K562 (cell line): ENCODE measurements around the gene LRRTM1. TPM values are rescaled to one million over a fixed set of nuclear protein-coding genes. Genes with fewer than 3 reads are reported as not detected.

ENCODE experiments used
- ATF7 ChIP-seq: fragments of 450-650 bp; IDR thresholded peaks from 2 replicates; pipeline ENCODE4 v1.7.1; 2014; ENCODE audit warnings: mild to moderate bottlenecking, moderate library complexity
- CBFA2T2 ChIP-seq: fragments of 450-650 bp; conservative IDR thresholded peaks from 2 replicates; pipeline ENCODE4 v1.6.1; 2017; ENCODE audit warnings: mild to moderate bottlenecking
- CREM ChIP-seq: IDR thresholded peaks from 2 replicates; pipeline ENCODE4 v1.6.1; 2014; ENCODE audit warnings: antibody characterized with exemption, low read depth
- EP400 ChIP-seq: fragments of 450-650 bp; IDR thresholded peaks from 2 replicates; pipeline ENCODE4 v1.6.1; 2017; ENCODE audit warnings: antibody characterized with exemption, mild to moderate bottlenecking, moderate library complexity
- LEF1 ChIP-seq: fragments of 450-650 bp; IDR thresholded peaks from 2 replicates; pipeline ENCODE4 v1.6.1; 2016; ENCODE audit warnings: mild to moderate bottlenecking
- ZNF140 ChIP-seq: fragments of 250-450 bp; sonication (Bioruptor Pico); IDR thresholded peaks from 2 replicates; pipeline ENCODE4 v1.8.0; 2021; ENCODE audit warnings: moderate library complexity, mild to moderate bottlenecking, inconsistent platforms
- ZNF324 ChIP-seq: fragments of 250-450 bp; sonication (Bioruptor Pico); IDR thresholded peaks from 2 replicates; pipeline ENCODE4 v1.4.0; 2020; ENCODE audit warnings: mild to moderate bottlenecking
- ZNF354B ChIP-seq: fragments of 250-450 bp; sonication (Bioruptor Pico); IDR thresholded peaks from 2 replicates; pipeline ENCODE4 v1.4.0; 2020
- ZNF583 ChIP-seq: fragments of 250-450 bp; sonication (Bioruptor Pico); IDR thresholded peaks from 2 replicates; pipeline ENCODE4 v1.4.0; 2020
- polyA plus RNA-seq, 8 experiments: library from polyadenylated mRNA; depleted of rRNA in 4 of 8; stranded (reverse) in 5 of 8; unstranded in 3 of 8; fragments of >200 nt; fragmentation: Nextera tagmentation in 2 of 8; fragmentation: Illumina TruSeq in 1 of 8; extraction: Ambion mirVana in 2 of 8; extraction: Trizol in 1 of 8; gene quantifications; 2 replicates each; pipeline versions ENCODE4 v1.2.1 to v1.2.3, GENCODE V29; 2011 to 2014; ENCODE audit warnings: inconsistent platforms in 1 of 8, missing spikeins in 1 of 8
- total RNA-seq, 7 experiments: library from RNA; depleted of rRNA in 6 of 7; stranded (reverse); fragments of >200 nt in 6 of 7; fragmentation: Illumina TruSeq in 2 of 7; extraction: Trizol in 2 of 7; gene quantifications; 2 replicates each; pipeline versions ENCODE4 v1.2.1 to v1.2.3, GENCODE V29; 2011 to 2021; ENCODE audit warnings: low replicate concordance in 1 of 7
- TF ChIP-seq, protein P1 (sequence below): sonication (generic); formaldehyde crosslinking; IDR thresholded peaks from 2 replicates; pipeline ENCODE4 v1.8.0; 2022; ENCODE audit warnings: missing genetic modification reagents, mild to moderate bottlenecking, borderline replicate concordance
- TF ChIP-seq, protein P2 (sequence below): fragments of 450-650 bp; IDR thresholded peaks from 2 replicates; pipeline ENCODE4 v1.7.1; 2018; ENCODE audit warnings: mild to moderate bottlenecking, low read depth; ENCODE audit not compliant: partially characterized antibody
- TF ChIP-seq, protein P3 (sequence below): fragments of 250-450 bp; sonication (Bioruptor Pico); IDR thresholded peaks from 2 replicates; pipeline ENCODE4 v1.8.0; 2021; ENCODE audit warnings: moderate library complexity, mild to moderate bottlenecking, inconsistent platforms
- TF ChIP-seq, protein P4 (sequence below): IDR thresholded peaks from 2 replicates; pipeline ENCODE4 v1.6.1; 2011; ENCODE audit not compliant: insufficient read length; ENCODE audit errors: extremely low read depth
- TF ChIP-seq, protein P5 (sequence below): fragments of 250-450 bp; sonication (Bioruptor Pico); IDR thresholded peaks from 2 replicates; pipeline ENCODE4 v1.5.1; 2021; ENCODE audit warnings: mild to moderate bottlenecking
- TF ChIP-seq, protein P6 (sequence below): sonication (generic); formaldehyde crosslinking; IDR thresholded peaks from 2 replicates; pipeline ENCODE4 v1.8.1; 2023; ENCODE audit warnings: mild to moderate bottlenecking, missing genetic modification reagents
- TF ChIP-seq, protein P7 (sequence below), 3 experiments: fragments of 200-800 bp in 1 of 3; fragments of 250-450 bp in 1 of 3; fragments of 450-650 bp in 1 of 3; sonication (Bioruptor Pico) in 1 of 3; sonication (Bioruptor generic) in 1 of 3; formaldehyde crosslinking in 1 of 3; IDR thresholded peaks; 2 replicates each; pipeline versions ENCODE4 v1.6.1 to v1.8.0; 2016 to 2022; ENCODE audit warnings: mild to moderate bottlenecking in 2 of 3, missing genetic modification characterization in 2 of 3, missing compliant biosample characterization in 1 of 3, moderate library complexity in 1 of 3

The LRRTM1 gene
- total and polyA plus RNA-seq, 9 of the 15 experiments (the other 6 are each of a cell fraction or from before 2014, with no cell fraction given) = 0.07 to 0.33 (median 0.11) TPM; not detected in 6

DNA sequence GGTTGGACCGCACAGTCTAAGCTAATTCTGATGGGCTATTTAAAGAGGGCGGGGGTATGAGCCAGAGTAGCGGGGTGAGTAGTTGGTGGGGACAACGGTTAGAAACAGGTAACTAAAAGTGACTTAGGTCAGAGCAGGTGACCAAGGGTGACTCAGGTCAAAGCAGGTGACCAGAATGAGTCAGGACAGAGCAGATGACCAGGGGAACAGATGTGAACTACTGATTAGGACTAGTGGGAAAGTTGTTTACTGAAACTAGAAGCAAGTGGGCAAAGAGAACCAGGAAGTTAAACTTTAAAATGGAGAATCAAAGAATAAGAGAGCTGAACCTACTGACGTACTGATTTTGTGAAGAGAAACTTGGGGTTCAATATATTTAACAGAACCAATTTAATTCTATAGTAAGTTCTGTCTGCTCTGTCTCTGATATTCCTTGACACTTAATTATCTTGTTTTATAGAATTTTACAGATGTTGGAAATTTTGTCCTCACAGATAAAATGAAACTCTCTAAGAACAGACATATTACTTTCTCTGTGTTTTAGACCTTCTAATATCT lies 7.8 kb upstream of the LRRTM1 start (continued):
- TF ChIP-seq ZNF583 (CRISPR knock-in tag) = no peak
- peak; percentile 70 for TF ChIP-seq ATF7
- TF ChIP-seq, protein P1, sequence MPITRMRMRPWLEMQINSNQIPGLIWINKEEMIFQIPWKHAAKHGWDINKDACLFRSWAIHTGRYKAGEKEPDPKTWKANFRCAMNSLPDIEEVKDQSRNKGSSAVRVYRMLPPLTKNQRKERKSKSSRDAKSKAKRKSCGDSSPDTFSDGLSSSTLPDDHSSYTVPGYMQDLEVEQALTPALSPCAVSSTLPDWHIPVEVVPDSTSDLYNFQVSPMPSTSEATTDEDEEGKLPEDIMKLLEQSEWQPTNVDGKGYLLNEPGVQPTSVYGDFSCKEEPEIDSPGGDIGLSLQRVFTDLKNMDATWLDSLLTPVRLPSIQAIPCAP (CRISPR knock-in tag) = no peak
- TF ChIP-seq, protein P2, sequence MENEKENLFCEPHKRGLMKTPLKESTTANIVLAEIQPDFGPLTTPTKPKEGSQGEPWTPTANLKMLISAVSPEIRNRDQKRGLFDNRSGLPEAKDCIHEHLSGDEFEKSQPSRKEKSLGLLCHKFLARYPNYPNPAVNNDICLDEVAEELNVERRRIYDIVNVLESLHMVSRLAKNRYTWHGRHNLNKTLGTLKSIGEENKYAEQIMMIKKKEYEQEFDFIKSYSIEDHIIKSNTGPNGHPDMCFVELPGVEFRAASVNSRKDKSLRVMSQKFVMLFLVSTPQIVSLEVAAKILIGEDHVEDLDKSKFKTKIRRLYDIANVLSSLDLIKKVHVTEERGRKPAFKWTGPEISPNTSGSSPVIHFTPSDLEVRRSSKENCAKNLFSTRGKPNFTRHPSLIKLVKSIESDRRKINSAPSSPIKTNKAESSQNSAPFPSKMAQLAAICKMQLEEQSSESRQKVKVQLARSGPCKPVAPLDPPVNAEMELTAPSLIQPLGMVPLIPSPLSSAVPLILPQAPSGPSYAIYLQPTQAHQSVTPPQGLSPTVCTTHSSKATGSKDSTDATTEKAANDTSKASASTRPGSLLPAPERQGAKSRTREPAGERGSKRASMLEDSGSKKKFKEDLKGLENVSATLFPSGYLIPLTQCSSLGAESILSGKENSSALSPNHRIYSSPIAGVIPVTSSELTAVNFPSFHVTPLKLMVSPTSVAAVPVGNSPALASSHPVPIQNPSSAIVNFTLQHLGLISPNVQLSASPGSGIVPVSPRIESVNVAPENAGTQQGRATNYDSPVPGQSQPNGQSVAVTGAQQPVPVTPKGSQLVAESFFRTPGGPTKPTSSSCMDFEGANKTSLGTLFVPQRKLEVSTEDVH = no peak
- TF ChIP-seq, protein P3, sequence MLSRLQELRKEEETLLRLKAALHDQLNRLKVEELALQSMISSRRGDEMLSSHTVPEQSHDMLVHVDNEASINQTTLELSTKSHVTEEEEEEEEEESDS (CRISPR knock-in tag) = no peak
- TF ChIP-seq, protein P4, sequence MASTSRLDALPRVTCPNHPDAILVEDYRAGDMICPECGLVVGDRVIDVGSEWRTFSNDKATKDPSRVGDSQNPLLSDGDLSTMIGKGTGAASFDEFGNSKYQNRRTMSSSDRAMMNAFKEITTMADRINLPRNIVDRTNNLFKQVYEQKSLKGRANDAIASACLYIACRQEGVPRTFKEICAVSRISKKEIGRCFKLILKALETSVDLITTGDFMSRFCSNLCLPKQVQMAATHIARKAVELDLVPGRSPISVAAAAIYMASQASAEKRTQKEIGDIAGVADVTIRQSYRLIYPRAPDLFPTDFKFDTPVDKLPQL = no peak
- peak; percentile 68; the same call in 1 of the 2 replicates for TF ChIP-seq LEF1
- TF ChIP-seq EP400 = no peak
- no peak for TF ChIP-seq ZNF324 (CRISPR knock-in tag)
- no peak for TF ChIP-seq ZNF354B (CRISPR knock-in tag)
- TF ChIP-seq CREM = no peak
- peak; percentile 76 for TF ChIP-seq CBFA2T2
- TF ChIP-seq, protein P5, sequence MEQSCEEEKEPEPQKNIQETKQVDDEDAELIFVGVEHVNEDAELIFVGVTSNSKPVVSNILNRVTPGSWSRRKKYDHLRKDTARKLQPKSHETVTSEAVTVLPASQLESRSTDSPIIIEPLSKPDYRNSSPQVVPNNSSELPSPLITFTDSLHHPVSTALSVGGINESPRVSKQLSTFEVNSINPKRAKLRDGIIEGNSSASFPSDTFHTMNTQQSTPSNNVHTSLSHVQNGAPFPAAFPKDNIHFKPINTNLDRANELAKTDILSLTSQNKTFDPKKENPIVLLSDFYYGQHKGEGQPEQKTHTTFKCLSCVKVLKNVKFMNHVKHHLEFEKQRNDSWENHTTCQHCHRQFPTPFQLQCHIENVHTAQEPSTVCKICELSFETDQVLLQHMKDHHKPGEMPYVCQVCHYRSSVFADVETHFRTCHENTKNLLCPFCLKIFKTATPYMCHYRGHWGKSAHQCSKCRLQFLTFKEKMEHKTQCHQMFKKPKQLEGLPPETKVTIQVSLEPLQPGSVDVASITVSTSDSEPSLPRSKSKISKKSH (CRISPR knock-in tag) = no peak
- TF ChIP-seq, protein P6, sequence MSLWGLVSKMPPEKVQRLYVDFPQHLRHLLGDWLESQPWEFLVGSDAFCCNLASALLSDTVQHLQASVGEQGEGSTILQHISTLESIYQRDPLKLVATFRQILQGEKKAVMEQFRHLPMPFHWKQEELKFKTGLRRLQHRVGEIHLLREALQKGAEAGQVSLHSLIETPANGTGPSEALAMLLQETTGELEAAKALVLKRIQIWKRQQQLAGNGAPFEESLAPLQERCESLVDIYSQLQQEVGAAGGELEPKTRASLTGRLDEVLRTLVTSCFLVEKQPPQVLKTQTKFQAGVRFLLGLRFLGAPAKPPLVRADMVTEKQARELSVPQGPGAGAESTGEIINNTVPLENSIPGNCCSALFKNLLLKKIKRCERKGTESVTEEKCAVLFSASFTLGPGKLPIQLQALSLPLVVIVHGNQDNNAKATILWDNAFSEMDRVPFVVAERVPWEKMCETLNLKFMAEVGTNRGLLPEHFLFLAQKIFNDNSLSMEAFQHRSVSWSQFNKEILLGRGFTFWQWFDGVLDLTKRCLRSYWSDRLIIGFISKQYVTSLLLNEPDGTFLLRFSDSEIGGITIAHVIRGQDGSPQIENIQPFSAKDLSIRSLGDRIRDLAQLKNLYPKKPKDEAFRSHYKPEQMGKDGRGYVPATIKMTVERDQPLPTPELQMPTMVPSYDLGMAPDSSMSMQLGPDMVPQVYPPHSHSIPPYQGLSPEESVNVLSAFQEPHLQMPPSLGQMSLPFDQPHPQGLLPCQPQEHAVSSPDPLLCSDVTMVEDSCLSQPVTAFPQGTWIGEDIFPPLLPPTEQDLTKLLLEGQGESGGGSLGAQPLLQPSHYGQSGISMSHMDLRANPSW (CRISPR knock-in tag) = no peak
- TF ChIP-seq ZNF140 (CRISPR knock-in tag) = no peak
- TF ChIP-seq, protein P7, sequence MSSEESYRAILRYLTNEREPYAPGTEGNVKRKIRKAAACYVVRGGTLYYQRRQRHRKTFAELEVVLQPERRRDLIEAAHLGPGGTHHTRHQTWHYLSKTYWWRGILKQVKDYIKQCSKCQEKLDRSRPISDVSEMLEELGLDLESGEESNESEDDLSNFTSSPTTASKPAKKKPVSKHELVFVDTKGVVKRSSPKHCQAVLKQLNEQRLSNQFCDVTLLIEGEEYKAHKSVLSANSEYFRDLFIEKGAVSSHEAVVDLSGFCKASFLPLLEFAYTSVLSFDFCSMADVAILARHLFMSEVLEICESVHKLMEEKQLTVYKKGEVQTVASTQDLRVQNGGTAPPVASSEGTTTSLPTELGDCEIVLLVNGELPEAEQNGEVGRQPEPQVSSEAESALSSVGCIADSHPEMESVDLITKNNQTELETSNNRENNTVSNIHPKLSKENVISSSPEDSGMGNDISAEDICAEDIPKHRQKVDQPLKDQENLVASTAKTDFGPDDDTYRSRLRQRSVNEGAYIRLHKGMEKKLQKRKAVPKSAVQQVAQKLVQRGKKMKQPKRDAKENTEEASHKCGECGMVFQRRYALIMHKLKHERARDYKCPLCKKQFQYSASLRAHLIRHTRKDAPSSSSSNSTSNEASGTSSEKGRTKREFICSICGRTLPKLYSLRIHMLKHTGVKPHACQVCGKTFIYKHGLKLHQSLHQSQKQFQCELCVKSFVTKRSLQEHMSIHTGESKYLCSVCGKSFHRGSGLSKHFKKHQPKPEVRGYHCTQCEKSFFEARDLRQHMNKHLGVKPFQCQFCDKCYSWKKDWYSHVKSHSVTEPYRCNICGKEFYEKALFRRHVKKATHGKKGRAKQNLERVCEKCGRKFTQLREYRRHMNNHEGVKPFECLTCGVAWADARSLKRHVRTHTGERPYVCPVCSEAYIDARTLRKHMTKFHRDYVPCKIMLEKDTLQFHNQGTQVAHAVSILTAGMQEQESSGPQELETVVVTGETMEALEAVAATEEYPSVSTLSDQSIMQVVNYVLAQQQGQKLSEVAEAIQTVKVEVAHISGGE (CRISPR knock-in tag; IDR thresholded peaks at IDR 0.05) = no peak
